ENCODE measurements around the gene SLF2.

SLF2 gene

GRCh38 chr10:100942229-100942628 lies 29.5 kb downstream of the SLF2 start:
- Histone ChIP-seq H3K9me3 (ENCODE audit: control insufficient read depth, insufficient read depth, low read length) (no peaks in the 10 kb centered on the region), H3K4me3 (ENCODE audit: low read depth, low read length) (no peak overlapping the region), H3K9ac (ENCODE audit: low read depth, low read length) (no peak overlapping the region), H3K4me1 (ENCODE audit: control insufficient read depth, insufficient read depth, low read length) (no peaks in the 10 kb centered on the region), H3K36me3 (ENCODE audit: control insufficient read depth, insufficient read depth, low read length) (peaks cover 8% of the 10 kb centered on the region), H3K27me3 (ENCODE audit: control insufficient read depth, insufficient read depth, low read length) (no peaks in the 10 kb centered on the region)

DNA sequence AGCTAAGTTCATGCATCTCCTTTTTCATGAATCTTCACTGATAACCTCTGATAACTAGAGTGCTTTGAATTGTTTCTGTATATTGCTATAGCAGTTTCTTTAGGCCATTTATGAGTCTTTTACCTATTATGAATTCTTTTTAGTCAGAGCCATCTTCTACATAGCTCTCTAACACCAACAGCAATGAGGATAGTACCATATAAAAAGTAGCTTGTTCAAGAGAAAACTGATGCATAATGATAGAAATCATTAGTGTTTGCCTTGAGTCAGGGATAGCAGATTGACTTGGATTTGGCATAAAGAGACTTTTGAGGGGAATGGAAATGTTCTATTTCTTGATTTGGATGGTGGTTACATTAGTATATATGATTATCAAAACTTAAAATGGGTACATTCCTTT lies 30.7 kb downstream of the SLF2 start:
- no peak overlapping the region for H3K9ac ChIP-seq (ENCODE audit: low read depth, low read length)
- H3K9me3 ChIP-seq (ENCODE audit: control insufficient read depth, insufficient read depth, low read length): no peaks in the 10 kb centered on the region
- peaks cover 4% of the 10 kb centered on the region for H3K36me3 ChIP-seq (ENCODE audit: control insufficient read depth, insufficient read depth, low read length)
- H3K4me1 ChIP-seq (ENCODE audit: control insufficient read depth, insufficient read depth, low read length): no peaks in the 10 kb centered on the region
- H3K4me3 ChIP-seq (ENCODE audit: low read depth, low read length): no peak overlapping the region
- no peaks in the 10 kb centered on the region for H3K27me3 ChIP-seq (ENCODE audit: control insufficient read depth, insufficient read depth, low read length)

GRCh38 chr10:100945754-100946153 lies 33.0 kb downstream of the SLF2 start:
- Histone ChIP-seq H3K4me3 (ENCODE audit: low read depth, low read length) (no peak overlapping the region), H3K36me3 (ENCODE audit: control insufficient read depth, insufficient read depth, low read length) (peaks cover 8% of the 10 kb centered on the region), H3K4me1 (ENCODE audit: control insufficient read depth, insufficient read depth, low read length) (no peaks in the 10 kb centered on the region), H3K9me3 (ENCODE audit: control insufficient read depth, insufficient read depth, low read length) (no peaks in the 10 kb centered on the region), H3K27me3 (ENCODE audit: control insufficient read depth, insufficient read depth, low read length) (no peaks in the 10 kb centered on the region), H3K9ac (ENCODE audit: low read depth, low read length) (no peak overlapping the region)

DNA sequence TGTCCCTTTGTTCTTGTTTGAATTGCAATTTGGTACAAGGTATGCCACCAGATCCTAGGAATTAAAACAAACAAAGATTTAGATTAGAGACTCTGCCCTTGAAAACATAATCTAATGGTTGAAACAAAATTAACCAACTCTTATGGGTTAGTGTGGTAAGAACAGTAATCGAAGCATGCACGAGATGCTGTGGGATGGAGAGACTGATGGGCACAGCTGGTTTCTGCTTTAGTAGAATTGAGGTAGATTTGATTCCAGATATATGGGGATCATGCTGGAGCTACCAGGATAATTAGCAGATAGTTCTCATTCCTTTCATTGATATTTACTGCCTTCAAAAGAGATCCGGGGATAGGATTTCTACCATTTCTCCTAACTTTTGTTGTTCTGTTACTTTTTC lies 36.2 kb downstream of the SLF2 start:
- Histone ChIP-seq H3K4me3 (ENCODE audit: low read depth, low read length) (no peak overlapping the region), H3K4me1 (ENCODE audit: control insufficient read depth, insufficient read depth, low read length) (no peaks in the 10 kb centered on the region), H3K36me3 (ENCODE audit: control insufficient read depth, insufficient read depth, low read length) (peaks cover 12% of the 10 kb centered on the region), H3K9ac (ENCODE audit: low read depth, low read length) (no peak overlapping the region), H3K9me3 (ENCODE audit: control insufficient read depth, insufficient read depth, low read length) (no peaks in the 10 kb centered on the region), H3K27me3 (ENCODE audit: control insufficient read depth, insufficient read depth, low read length) (no peaks in the 10 kb centered on the region)

- no peak overlapping the region for H3K9ac ChIP-seq (ENCODE audit: low read depth, low read length)
- no peaks in the 10 kb centered on the region for H3K27me3 ChIP-seq (ENCODE audit: control insufficient read depth, insufficient read depth, low read length)
- H3K4me1 ChIP-seq (ENCODE audit: control insufficient read depth, insufficient read depth, low read length): no peaks in the 10 kb centered on the region
- no peaks in the 10 kb centered on the region for H3K9me3 ChIP-seq (ENCODE audit: control insufficient read depth, insufficient read depth, low read length)
- H3K36me3 ChIP-seq (ENCODE audit: control insufficient read depth, insufficient read depth, low read length): no peaks in the 10 kb centered on the region
- no peak overlapping the region for H3K4me3 ChIP-seq (ENCODE audit: low read depth, low read length)
Observed at GRCh38 chr10:100960251-100960650, 47.5 kb downstream of the SLF2 start.

GRCh38 chr10:100962351-100963080 lies 49.8 kb downstream of the SLF2 start:
- Histone ChIP-seq H3K9ac (ENCODE audit: low read depth, low read length) (no peak overlapping the region), H3K27me3 (ENCODE audit: control insufficient read depth, insufficient read depth, low read length) (no peaks in the 10 kb centered on the region), H3K4me1 (ENCODE audit: control insufficient read depth, insufficient read depth, low read length) (no peaks in the 10 kb centered on the region), H3K4me3 (ENCODE audit: low read depth, low read length) (no peak overlapping the region), H3K36me3 (ENCODE audit: control insufficient read depth, insufficient read depth, low read length) (no peaks in the 10 kb centered on the region), H3K9me3 (ENCODE audit: control insufficient read depth, insufficient read depth, low read length) (no peaks in the 10 kb centered on the region)

DNA sequence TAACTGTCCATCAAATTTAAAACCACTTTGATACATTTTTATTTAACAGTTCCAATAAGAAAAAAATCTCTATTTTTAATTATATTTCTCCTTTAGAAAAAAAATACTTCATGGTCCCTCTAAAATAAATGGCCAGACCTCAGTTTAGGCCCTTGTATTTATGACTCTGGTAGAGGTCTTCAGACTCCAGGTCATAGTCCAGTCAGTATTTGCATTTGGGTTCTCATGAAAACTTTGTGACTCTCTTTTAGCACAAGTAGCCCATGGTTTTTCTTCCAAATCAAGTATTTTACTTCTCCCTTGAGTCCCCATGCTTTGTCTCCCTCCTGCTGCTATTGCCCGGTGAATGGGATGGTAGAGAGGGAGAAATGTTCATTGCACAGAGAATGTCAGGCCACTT lies 51.1 kb downstream of the SLF2 start:
- Histone ChIP-seq H3K27me3 (ENCODE audit: control insufficient read depth, insufficient read depth, low read length) (peaks cover 5% of the 10 kb centered on the region), H3K4me1 (ENCODE audit: control insufficient read depth, insufficient read depth, low read length) (no peaks in the 10 kb centered on the region), H3K9me3 (ENCODE audit: control insufficient read depth, insufficient read depth, low read length) (no peaks in the 10 kb centered on the region), H3K4me3 (ENCODE audit: low read depth, low read length) (no peak overlapping the region), H3K9ac (ENCODE audit: low read depth, low read length) (no peak overlapping the region), H3K36me3 (ENCODE audit: control insufficient read depth, insufficient read depth, low read length) (no peaks in the 10 kb centered on the region)

- Histone ChIP-seq H3K36me3 (ENCODE audit: control insufficient read depth, insufficient read depth, low read length) (peaks cover 4% of the 10 kb centered on the region), H3K4me1 (ENCODE audit: control insufficient read depth, insufficient read depth, low read length) (peaks cover 5% of the 10 kb centered on the region), H3K27me3 (ENCODE audit: control insufficient read depth, insufficient read depth, low read length) (peaks cover 7% of the 10 kb centered on the region)
Observed at GRCh38 chr10:100965820-100966219, 53.1 kb downstream of the SLF2 start.

GRCh38 chr10:100966887-100967286 lies 54.1 kb downstream of the SLF2 start:
- Histone ChIP-seq H3K4me1 (ENCODE audit: control insufficient read depth, insufficient read depth, low read length) (peaks cover 9% of the 10 kb centered on the region), H3K9me3 (ENCODE audit: control insufficient read depth, insufficient read depth, low read length) (no peaks in the 10 kb centered on the region), H3K4me3 (ENCODE audit: low read depth, low read length) (no peak overlapping the region), H3K36me3 (ENCODE audit: control insufficient read depth, insufficient read depth, low read length) (peaks cover 4% of the 10 kb centered on the region), H3K9ac (ENCODE audit: low read depth, low read length) (no peak overlapping the region), H3K27me3 (ENCODE audit: control insufficient read depth, insufficient read depth, low read length) (peaks cover 7% of the 10 kb centered on the region)

More at GRCh38 chr10:100965820-100966219, 53.1 kb downstream of the SLF2 start:
- no peak overlapping the region for H3K9ac ChIP-seq (ENCODE audit: low read depth, low read length)
- no peaks in the 10 kb centered on the region for H3K9me3 ChIP-seq (ENCODE audit: control insufficient read depth, insufficient read depth, low read length)
- H3K4me3 ChIP-seq (ENCODE audit: low read depth, low read length): no peak overlapping the region

- peaks cover 9% of the 10 kb centered on the region for H3K4me1 ChIP-seq (ENCODE audit: control insufficient read depth, insufficient read depth, low read length)
- H3K36me3 ChIP-seq (ENCODE audit: control insufficient read depth, insufficient read depth, low read length): peaks cover 4% of the 10 kb centered on the region
- no peak overlapping the region for H3K9ac ChIP-seq (ENCODE audit: low read depth, low read length)
- no peaks in the 10 kb centered on the region for H3K9me3 ChIP-seq (ENCODE audit: control insufficient read depth, insufficient read depth, low read length)
- H3K27me3 ChIP-seq (ENCODE audit: control insufficient read depth, insufficient read depth, low read length): peaks cover 7% of the 10 kb centered on the region
- no peak overlapping the region for H3K4me3 ChIP-seq (ENCODE audit: low read depth, low read length)
Observed at GRCh38 chr10:100967332-100967731, 54.6 kb downstream of the SLF2 start.

- H3K36me3 ChIP-seq (ENCODE audit: control insufficient read depth, insufficient read depth, low read length): peaks cover 4% of the 10 kb centered on the region
- peak overlapping the region; percentile 76 for H3K4me3 ChIP-seq (ENCODE audit: low read depth, low read length)
- peaks cover 7% of the 10 kb centered on the region for H3K27me3 ChIP-seq (ENCODE audit: control insufficient read depth, insufficient read depth, low read length)
- peaks cover 9% of the 10 kb centered on the region for H3K4me1 ChIP-seq (ENCODE audit: control insufficient read depth, insufficient read depth, low read length)
- H3K9me3 ChIP-seq (ENCODE audit: control insufficient read depth, insufficient read depth, low read length): no peaks in the 10 kb centered on the region
- no peak overlapping the region for H3K9ac ChIP-seq (ENCODE audit: low read depth, low read length)
Observed at GRCh38 chr10:100968062-100968736, 55.4 kb downstream of the SLF2 start.

DNA sequence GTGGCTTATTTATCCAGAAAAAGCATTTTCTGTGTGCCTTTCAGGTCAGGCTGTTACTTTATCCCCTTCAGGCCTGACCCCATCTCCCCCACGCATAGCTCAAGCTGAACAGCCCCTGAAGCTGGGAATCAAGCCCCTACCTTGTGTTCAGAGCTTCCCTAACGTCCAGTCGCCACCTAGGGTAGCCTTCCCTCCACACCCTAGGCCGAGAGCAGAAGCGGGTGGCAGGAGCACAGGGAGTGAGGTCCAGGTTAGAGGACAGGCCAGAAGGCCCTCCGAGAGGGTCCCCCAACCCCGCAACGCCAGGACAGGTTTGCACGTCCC lies 56.1 kb downstream of the SLF2 start:
- Histone ChIP-seq H3K27me3 (ENCODE audit: control insufficient read depth, insufficient read depth, low read length) (peaks cover 7% of the 10 kb centered on the region), H3K9me3 (ENCODE audit: control insufficient read depth, insufficient read depth, low read length) (no peaks in the 10 kb centered on the region), H3K4me3 (ENCODE audit: low read depth, low read length) (peak overlapping the region; percentile 76), H3K4me1 (ENCODE audit: control insufficient read depth, insufficient read depth, low read length) (peaks cover 9% of the 10 kb centered on the region), H3K9ac (ENCODE audit: low read depth, low read length) (peak overlapping the region; percentile 14), H3K36me3 (ENCODE audit: control insufficient read depth, insufficient read depth, low read length) (peaks cover 4% of the 10 kb centered on the region)

Data from iPS-15b (cell line).